Effector CD8-positive, alpha-beta T cell (primary cell): Measurements from ENCODE around the gene IQGAP1.
"Not testable (repeated sequence)": the region's sequence is repeated elsewhere in the genome, so short reads cannot be mapped to it uniquely, and the experiment has no call there.

Experiments used
- DNase-seq: peaks from one replicate; lab custom pipeline; 2025; lab: John Stamatoyannopoulos, UW
- total RNA-seq, 4 experiments: gene quantifications; one replicate each; lab custom pipeline; 2026; lab: John Stamatoyannopoulos, UW

The IQGAP1 gene
- total RNA-seq = 629 to 865 (median 686) reads per million in 4 experiments

GRCh38 chr15:90387534-90388461 is at the start of gene IQGAP1:
Gene IQGAP1, plus strand, starts transcription at chr15:90388242. Its CDS starts 100 bp downstream, at chr15:90388342.
- peak; percentile 91 for DNase-seq

GRCh38 chr15:90338532-90338931 is 49.5 kb upstream of the IQGAP1 start:
- DNase-seq = no peak

- DNase-seq = no peak
Measured at GRCh38 chr15:90340345-90340744, 47.7 kb upstream of the IQGAP1 start.

GRCh38 chr15:90343302-90343790 is 44.7 kb upstream of the IQGAP1 start:
- DNase-seq = no peak

GRCh38 chr15:90344662-90345061 is 43.4 kb upstream of the IQGAP1 start:
- no peak for DNase-seq

- no peak for DNase-seq
Measured at GRCh38 chr15:90345857-90346256, 42.2 kb upstream of the IQGAP1 start.

- DNase-seq = not testable (repeated sequence)
Measured at GRCh38 chr15:90347431-90348065, 40.5 kb upstream of the IQGAP1 start.

GRCh38 chr15:90348456-90348855 is 39.6 kb upstream of the IQGAP1 start:
- no peak for DNase-seq

GRCh38 chr15:90349072-90349471 is 39.0 kb upstream of the IQGAP1 start:
- no peak for DNase-seq

GRCh38 chr15:90349821-90350220 is 38.2 kb upstream of the IQGAP1 start:
- no peak for DNase-seq

- no peak for DNase-seq
Measured at GRCh38 chr15:90351479-90352106, 36.4 kb upstream of the IQGAP1 start.

GRCh38 chr15:90352107-90352893 is 35.7 kb upstream of the IQGAP1 start, which contains the start of gene ZNF774:
Gene ZNF774, plus strand, starts transcription at chr15:90352284. Its CDS starts 2,377 bp downstream, at chr15:90354661.
- peak; percentile 82 for DNase-seq

GRCh38 chr15:90354986-90355385 is 33.1 kb upstream of the IQGAP1 start:
- no peak for DNase-seq

GRCh38 chr15:90358124-90359033 is 29.7 kb upstream of the IQGAP1 start:
- no peak for DNase-seq

GRCh38 chr15:90360746-90361145 is 27.3 kb upstream of the IQGAP1 start:
- DNase-seq = no peak

- no peak for DNase-seq
Measured at GRCh38 chr15:90362936-90363212, 25.2 kb upstream of the IQGAP1 start.

GRCh38 chr15:90364251-90364650 is 23.8 kb upstream of the IQGAP1 start:
- no peak for DNase-seq

GRCh38 chr15:90365414-90366055 is 22.5 kb upstream of the IQGAP1 start:
- DNase-seq = no peak

GRCh38 chr15:90367576-90367975 is 20.5 kb upstream of the IQGAP1 start:
- no peak for DNase-seq

- no peak for DNase-seq
Measured at GRCh38 chr15:90375071-90375470, 13.0 kb upstream of the IQGAP1 start.
